Measurements from ENCODE around the gene LAGE3. TPM values are rescaled to one million over a fixed set of nuclear protein-coding genes. Genes with fewer than 3 reads are reported as not detected.

Gene LAGE3
- 10 to 100 TPM in 1 of 2 donors, 1 to 10 TPM in 1; 6.2 to 21.1 TPM for polyA plus RNA-seq

- H3K9me3 ChIP-seq (ENCODE audit: control insufficient read depth in 2 of 2, insufficient read depth in 1 of 2, low read depth in 1 of 2, low read length in 1 of 2) = peaks cover 0 to 2% of the 10 kb centered on the region in 2 donors
- WGBS, 2 donors = 4 to 40% methylated on average over 85 of the region's 85 CpGs
- no peaks in the 10 kb centered on the region for H3K36me3 ChIP-seq (ENCODE audit: control insufficient read depth in 2 of 2, insufficient read depth in 2 of 2, low read length in 1 of 2)
- no peaks in the 10 kb centered on the region for H3K27me3 ChIP-seq (ENCODE audit: control insufficient read depth in 1 of 2, insufficient read depth in 2 of 2, low read length in 2 of 2)
- peak within 1 kb of the TSS; percentile 37 to 56 for H3K4me3 ChIP-seq (ENCODE audit: low read depth in 1 of 2, low read length in 2 of 2)
- no peaks in the 10 kb centered on the region for H3K4me1 ChIP-seq (ENCODE audit: control insufficient read depth in 2 of 2, insufficient read depth in 2 of 2, low read length in 1 of 2)
- H3K27ac ChIP-seq (ENCODE audit: low read depth in 2 of 2, low read length in 1 of 2) = peak within 1 kb of the TSS; percentile 66 to 83
Measured at GRCh38 chrX:154478728-154479622, at the start of gene LAGE3. Gene LAGE3, minus strand, starts transcription at chrX:154479281. Its CDS starts 366 bp downstream, at chrX:154478915.

- H3K9me3 ChIP-seq (ENCODE audit: control insufficient read depth in 2 of 2, insufficient read depth in 1 of 2, low read depth in 1 of 2, low read length in 1 of 2) = no peaks in the 10 kb centered on the region
- H3K36me3 ChIP-seq (ENCODE audit: control insufficient read depth in 2 of 2, insufficient read depth in 2 of 2, low read length in 1 of 2) = peaks cover 0 to under 1% of the 10 kb centered on the region in 2 donors
- H3K4me1 ChIP-seq (ENCODE audit: control insufficient read depth in 2 of 2, insufficient read depth in 2 of 2, low read length in 1 of 2) = peaks cover 0 to 2% of the 10 kb centered on the region in 2 donors
- no peak overlapping the region for H3K4me3 ChIP-seq (ENCODE audit: low read depth in 1 of 2, low read length in 2 of 2)
- H3K27me3 ChIP-seq (ENCODE audit: control insufficient read depth in 1 of 2, insufficient read depth in 2 of 2, low read length in 2 of 2) = no peaks in the 10 kb centered on the region
- peak overlapping the region; percentile 84 to 96 for H3K27ac ChIP-seq (ENCODE audit: low read depth in 2 of 2, low read length in 1 of 2)
- 4 to 27% methylated on average over 15 of the region's 15 CpGs for WGBS, 2 donors
Measured at GRCh38 chrX:154526901-154527675, 48.0 kb upstream of the LAGE3 start.

- no peaks in the 10 kb centered on the region for H3K36me3 ChIP-seq (ENCODE audit: control insufficient read depth in 2 of 2, insufficient read depth in 2 of 2, low read length in 1 of 2)
- no peak overlapping the region for H3K4me3 ChIP-seq (ENCODE audit: low read depth in 1 of 2, low read length in 2 of 2)
- H3K4me1 ChIP-seq (ENCODE audit: control insufficient read depth in 2 of 2, insufficient read depth in 2 of 2, low read length in 1 of 2) = peaks cover 0 to 2% of the 10 kb centered on the region in 2 donors
- 60 to 75% methylated on average over 14 of the region's 14 CpGs for WGBS, 2 donors
- H3K27me3 ChIP-seq (ENCODE audit: control insufficient read depth in 1 of 2, insufficient read depth in 2 of 2, low read length in 2 of 2) = no peaks in the 10 kb centered on the region
- H3K27ac ChIP-seq (ENCODE audit: low read depth in 2 of 2, low read length in 1 of 2) = peak overlapping the region; percentile 81 to 96
- H3K9me3 ChIP-seq (ENCODE audit: control insufficient read depth in 2 of 2, insufficient read depth in 1 of 2, low read depth in 1 of 2, low read length in 1 of 2) = no peaks in the 10 kb centered on the region
Measured at GRCh38 chrX:154525606-154526490, 46.8 kb upstream of the LAGE3 start.

- no peak overlapping the region for H3K27ac ChIP-seq (ENCODE audit: low read depth in 2 of 2, low read length in 1 of 2)
- 92 to 97% methylated on average over 8 of the region's 8 CpGs for WGBS, 2 donors
- H3K9me3 ChIP-seq (ENCODE audit: control insufficient read depth in 2 of 2, insufficient read depth in 1 of 2, low read depth in 1 of 2, low read length in 1 of 2) = no peaks in the 10 kb centered on the region
- H3K4me3 ChIP-seq (ENCODE audit: low read depth in 1 of 2, low read length in 2 of 2) = no peak overlapping the region
- no peaks in the 10 kb centered on the region for H3K36me3 ChIP-seq (ENCODE audit: control insufficient read depth in 2 of 2, insufficient read depth in 2 of 2, low read length in 1 of 2)
- no peaks in the 10 kb centered on the region for H3K4me1 ChIP-seq (ENCODE audit: control insufficient read depth in 2 of 2, insufficient read depth in 2 of 2, low read length in 1 of 2)
- no peaks in the 10 kb centered on the region for H3K27me3 ChIP-seq (ENCODE audit: control insufficient read depth in 1 of 2, insufficient read depth in 2 of 2, low read length in 2 of 2)
Measured at GRCh38 chrX:154519389-154519788, 40.3 kb upstream of the LAGE3 start.

- no peaks in the 10 kb centered on the region for H3K4me1 ChIP-seq (ENCODE audit: control insufficient read depth in 2 of 2, insufficient read depth in 2 of 2, low read length in 1 of 2)
- no peaks in the 10 kb centered on the region for H3K27me3 ChIP-seq (ENCODE audit: control insufficient read depth in 1 of 2, insufficient read depth in 2 of 2, low read length in 2 of 2)
- no peaks in the 10 kb centered on the region for H3K36me3 ChIP-seq (ENCODE audit: control insufficient read depth in 2 of 2, insufficient read depth in 2 of 2, low read length in 1 of 2)
- WGBS, 2 donors = 47 to 49% methylated on average over 25 of the region's 25 CpGs
- H3K27ac ChIP-seq (ENCODE audit: low read depth in 2 of 2, low read length in 1 of 2) = peak overlapping the region; percentile 88 to 95
- no peaks in the 10 kb centered on the region for H3K9me3 ChIP-seq (ENCODE audit: control insufficient read depth in 2 of 2, insufficient read depth in 1 of 2, low read depth in 1 of 2, low read length in 1 of 2)
- no peak overlapping the region for H3K4me3 ChIP-seq (ENCODE audit: low read depth in 1 of 2, low read length in 2 of 2)
Measured at GRCh38 chrX:154517101-154517781, 38.2 kb upstream of the LAGE3 start.

- no peaks in the 10 kb centered on the region for H3K4me1 ChIP-seq (ENCODE audit: control insufficient read depth in 2 of 2, insufficient read depth in 2 of 2, low read length in 1 of 2)
- peak overlapping the region; percentile 88 to 95 for H3K27ac ChIP-seq (ENCODE audit: low read depth in 2 of 2, low read length in 1 of 2)
- no peaks in the 10 kb centered on the region for H3K36me3 ChIP-seq (ENCODE audit: control insufficient read depth in 2 of 2, insufficient read depth in 2 of 2, low read length in 1 of 2)
- WGBS, 2 donors = 2 to 28% methylated on average over 19 of the region's 19 CpGs
- no peaks in the 10 kb centered on the region for H3K9me3 ChIP-seq (ENCODE audit: control insufficient read depth in 2 of 2, insufficient read depth in 1 of 2, low read depth in 1 of 2, low read length in 1 of 2)
- no peaks in the 10 kb centered on the region for H3K27me3 ChIP-seq (ENCODE audit: control insufficient read depth in 1 of 2, insufficient read depth in 2 of 2, low read length in 2 of 2)
- H3K4me3 ChIP-seq (ENCODE audit: low read depth in 1 of 2, low read length in 2 of 2) = peak overlapping the region; percentile 23 to 56
Measured at GRCh38 chrX:154516656-154517100, 37.6 kb upstream of the LAGE3 start.

GRCh38 chrX:154515966-154516655 lies 37.0 kb upstream of the LAGE3 start, which contains the start of gene FAM3A:
Gene FAM3A, minus strand, starts transcription at chrX:154516232. Its CDS starts 460 bp downstream, at chrX:154515772.
- Histone ChIP-seq H3K4me1 (ENCODE audit: control insufficient read depth in 2 of 2, insufficient read depth in 2 of 2, low read length in 1 of 2) (no peaks in the 10 kb centered on the region), H3K4me3 (ENCODE audit: low read depth in 1 of 2, low read length in 2 of 2) (peak within 1 kb of the TSS; percentile 52 to 68), H3K36me3 (ENCODE audit: control insufficient read depth in 2 of 2, insufficient read depth in 2 of 2, low read length in 1 of 2) (no peaks in the 10 kb centered on the region), H3K27me3 (ENCODE audit: control insufficient read depth in 1 of 2, insufficient read depth in 2 of 2, low read length in 2 of 2) (no peaks in the 10 kb centered on the region), H3K27ac (ENCODE audit: low read depth in 2 of 2, low read length in 1 of 2) (peak within 1 kb of the TSS; percentile 88 to 95), H3K9me3 (ENCODE audit: control insufficient read depth in 2 of 2, insufficient read depth in 1 of 2, low read depth in 1 of 2, low read length in 1 of 2) (no peaks in the 10 kb centered on the region)
- WGBS, 2 donors = 1 to 37% methylated on average over 31 to 57 of the region's 59 CpGs

Measured in esophagus (tissue), 2 donors.